ENCODE measurements around the gene SUFU. TPM values are rescaled to one million over a fixed set of nuclear protein-coding genes. Genes with fewer than 3 reads are reported as not detected.

SUFU gene
- polyA plus RNA-seq, 1 experiment, result 8.5 TPM

DNA sequence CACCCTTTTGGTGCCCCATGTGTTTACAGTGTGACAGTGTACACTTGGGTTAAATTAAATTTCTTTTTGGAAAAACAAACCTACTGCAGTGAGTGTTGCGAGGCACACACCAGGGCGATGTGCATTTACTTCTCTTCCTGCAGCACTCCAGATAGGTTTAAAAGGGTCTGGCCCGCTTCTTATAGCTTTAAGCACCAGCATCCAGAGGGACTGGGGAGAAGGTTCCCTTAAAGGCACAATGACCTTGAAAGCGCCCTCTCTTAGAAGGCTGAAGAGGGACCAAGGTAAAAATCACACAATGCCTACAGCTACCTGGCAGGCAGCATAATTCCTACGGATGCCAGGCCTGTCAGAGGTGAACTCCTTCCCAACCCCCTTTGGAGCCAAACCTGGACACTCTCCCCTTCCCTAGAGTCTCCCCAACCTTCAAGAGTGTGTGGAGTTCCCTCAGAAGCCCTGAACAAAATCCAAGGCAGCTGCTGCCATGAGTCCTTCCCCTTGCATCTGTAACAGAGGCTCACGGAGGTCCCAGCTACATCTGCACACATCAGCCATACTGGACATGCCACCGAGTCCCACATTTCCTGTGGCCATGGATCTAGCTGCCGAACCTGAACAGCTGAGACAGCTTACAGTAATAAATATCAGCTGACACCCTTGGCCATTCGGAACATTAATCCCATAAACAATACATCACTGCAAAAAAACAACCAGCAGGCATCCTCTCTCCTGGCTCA lies 173.7 kb downstream of the SUFU start:
- DNase-seq (ENCODE audit: low read depth), result no peak
- Histone ChIP-seq H3K36me3 (ENCODE audit: control insufficient read depth, insufficient read depth, low read length) (no peaks in the 10 kb centered on the region; the same call in 1 of the 2 replicates), H3K27me3 (ENCODE audit: control insufficient read depth, insufficient read depth, low read length) (no peaks in the 10 kb centered on the region), H3K4me3 (ENCODE audit: low read depth, low read length) (no peak overlapping the region)
- ChIA-PET CTCF (interaction anchor here (0.9 to 8.2 kb wide), 18 partner anchors 9 to 224 kb away, joined by 3 to 72 read pairs (median 8); partner anchors contain the start of genes ACTR1A, ARL3, SFXN2 and SUFU), POLR2A (interaction anchor here (1.0 kb wide), 1 partner anchor 33 kb away, joined by 4 read pairs; no protein-coding TSS in a partner anchor)
- TF ChIP-seq, protein P1, sequence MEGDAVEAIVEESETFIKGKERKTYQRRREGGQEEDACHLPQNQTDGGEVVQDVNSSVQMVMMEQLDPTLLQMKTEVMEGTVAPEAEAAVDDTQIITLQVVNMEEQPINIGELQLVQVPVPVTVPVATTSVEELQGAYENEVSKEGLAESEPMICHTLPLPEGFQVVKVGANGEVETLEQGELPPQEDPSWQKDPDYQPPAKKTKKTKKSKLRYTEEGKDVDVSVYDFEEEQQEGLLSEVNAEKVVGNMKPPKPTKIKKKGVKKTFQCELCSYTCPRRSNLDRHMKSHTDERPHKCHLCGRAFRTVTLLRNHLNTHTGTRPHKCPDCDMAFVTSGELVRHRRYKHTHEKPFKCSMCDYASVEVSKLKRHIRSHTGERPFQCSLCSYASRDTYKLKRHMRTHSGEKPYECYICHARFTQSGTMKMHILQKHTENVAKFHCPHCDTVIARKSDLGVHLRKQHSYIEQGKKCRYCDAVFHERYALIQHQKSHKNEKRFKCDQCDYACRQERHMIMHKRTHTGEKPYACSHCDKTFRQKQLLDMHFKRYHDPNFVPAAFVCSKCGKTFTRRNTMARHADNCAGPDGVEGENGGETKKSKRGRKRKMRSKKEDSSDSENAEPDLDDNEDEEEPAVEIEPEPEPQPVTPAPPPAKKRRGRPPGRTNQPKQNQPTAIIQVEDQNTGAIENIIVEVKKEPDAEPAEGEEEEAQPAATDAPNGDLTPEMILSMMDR (IDR thresholded peaks at IDR 0.05; ENCODE audit: insufficient read depth, low read depth, low read length), result no peak

DNA sequence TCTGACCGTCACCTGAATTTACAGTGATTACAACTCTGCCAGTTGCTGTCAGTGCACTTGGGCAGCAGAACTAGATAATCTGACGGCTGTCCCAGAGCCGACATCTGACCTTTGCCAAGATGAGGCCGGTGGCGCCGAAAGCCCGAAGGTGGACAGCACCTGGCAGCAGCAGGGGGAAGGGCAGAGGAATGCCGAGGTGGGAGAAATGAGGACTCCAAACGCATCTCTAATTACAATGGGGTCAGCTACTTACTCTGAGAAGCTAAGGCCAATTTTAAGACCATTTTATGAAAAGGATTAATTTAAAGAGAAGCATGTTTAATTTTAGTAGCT lies 174.3 kb downstream of the SUFU start:
- TF ChIP-seq, protein P1 (IDR thresholded peaks at IDR 0.05; ENCODE audit: insufficient read depth, low read depth, low read length), result no peak
- ChIA-PET POLR2A (no interaction called here), CTCF (interaction anchor here (0.9 to 8.2 kb wide), 21 partner anchors 9 to 223 kb away, joined by 3 to 72 read pairs (median 6); partner anchors contain the start of genes ACTR1A, ARL3, SFXN2 and SUFU)

DNA sequence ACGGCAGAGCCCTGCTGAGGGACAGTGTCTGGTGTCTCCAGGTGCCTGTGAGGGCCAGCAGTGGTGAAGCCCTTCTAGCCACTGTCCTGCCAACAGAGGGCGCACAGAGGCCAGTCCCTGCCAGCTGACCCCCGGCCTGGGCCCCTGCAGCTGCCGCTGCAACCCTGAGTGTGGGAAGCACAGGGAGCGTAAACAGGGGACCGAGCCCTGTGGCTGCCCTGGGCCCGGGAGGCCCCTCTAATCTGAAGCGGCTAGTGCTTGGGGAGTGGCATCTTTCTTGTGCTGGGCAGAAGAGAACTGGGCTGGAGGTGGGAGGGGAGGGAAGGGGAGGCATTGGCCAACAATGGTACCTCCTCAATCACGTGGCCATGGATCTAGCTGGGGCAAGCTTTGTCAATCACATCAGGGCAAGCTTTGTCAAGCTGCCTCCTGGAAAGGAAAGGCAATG lies 175.1 kb downstream of the SUFU start:
- DNase-seq (ENCODE audit: low read depth), result no peak
- TF ChIP-seq, protein P1 (IDR thresholded peaks at IDR 0.05; ENCODE audit: insufficient read depth, low read depth, low read length), result peak; percentile 86

More for the DNA sequence above, 174.3 kb downstream of the SUFU start:
- no peak overlapping the region for H3K4me3 ChIP-seq (ENCODE audit: low read depth, low read length)
- no peak for DNase-seq (ENCODE audit: low read depth)
- no peaks in the 10 kb centered on the region; the same call in 1 of the 2 replicates for H3K36me3 ChIP-seq (ENCODE audit: control insufficient read depth, insufficient read depth, low read length)
- no peaks in the 10 kb centered on the region for H3K27me3 ChIP-seq (ENCODE audit: control insufficient read depth, insufficient read depth, low read length)

DNA sequence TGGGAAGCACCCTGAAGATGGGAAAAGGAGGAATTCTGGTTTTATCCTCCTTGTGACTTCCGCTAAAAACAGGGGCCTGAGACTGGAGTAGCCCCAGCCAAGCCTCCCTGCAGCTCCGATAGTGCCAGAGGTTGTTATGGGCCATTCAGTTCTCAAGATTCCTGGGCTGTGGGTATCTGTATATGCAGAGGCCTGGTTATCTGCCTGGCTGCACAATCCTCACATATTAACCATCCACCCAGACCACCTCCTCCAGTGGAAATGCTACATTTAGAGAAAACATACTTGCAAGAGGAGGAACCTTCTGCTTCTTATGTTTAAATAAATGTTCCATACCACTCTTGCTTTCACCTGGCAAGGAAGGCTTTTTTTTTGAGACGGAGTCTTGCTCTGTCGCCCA lies 175.8 kb downstream of the SUFU start:
- no peak overlapping the region for H3K4me3 ChIP-seq (ENCODE audit: low read depth, low read length)
- ChIA-PET POLR2A (no interaction called here), CTCF (interaction anchor here (0.9 to 8.2 kb wide), 12 partner anchors 11 to 96 kb away, joined by 3 to 72 read pairs (median 5); partner anchors contain the start of genes ARL3, SFXN2 and TRIM8)
- TF ChIP-seq, protein P1 (IDR thresholded peaks at IDR 0.05; ENCODE audit: insufficient read depth, low read depth, low read length), result no peak
- DNase-seq (ENCODE audit: low read depth), result no peak
- H3K36me3 ChIP-seq (ENCODE audit: control insufficient read depth, insufficient read depth, low read length), result no peaks in the 10 kb centered on the region; the same call in 1 of the 2 replicates
- H3K27me3 ChIP-seq (ENCODE audit: control insufficient read depth, insufficient read depth, low read length), result no peaks in the 10 kb centered on the region

More for the DNA sequence above, 175.1 kb downstream of the SUFU start:
- ChIA-PET POLR2A (no interaction called here), CTCF (interaction anchor here (0.9 to 8.2 kb wide), 21 partner anchors 9 to 175 kb away, joined by 3 to 72 read pairs (median 5); partner anchors contain the start of genes ACTR1A, ARL3, SFXN2 and SUFU)
- Histone ChIP-seq H3K27me3 (ENCODE audit: control insufficient read depth, insufficient read depth, low read length) (no peaks in the 10 kb centered on the region), H3K4me3 (ENCODE audit: low read depth, low read length) (no peak overlapping the region), H3K36me3 (ENCODE audit: control insufficient read depth, insufficient read depth, low read length) (no peaks in the 10 kb centered on the region; the same call in 1 of the 2 replicates)

DNA sequence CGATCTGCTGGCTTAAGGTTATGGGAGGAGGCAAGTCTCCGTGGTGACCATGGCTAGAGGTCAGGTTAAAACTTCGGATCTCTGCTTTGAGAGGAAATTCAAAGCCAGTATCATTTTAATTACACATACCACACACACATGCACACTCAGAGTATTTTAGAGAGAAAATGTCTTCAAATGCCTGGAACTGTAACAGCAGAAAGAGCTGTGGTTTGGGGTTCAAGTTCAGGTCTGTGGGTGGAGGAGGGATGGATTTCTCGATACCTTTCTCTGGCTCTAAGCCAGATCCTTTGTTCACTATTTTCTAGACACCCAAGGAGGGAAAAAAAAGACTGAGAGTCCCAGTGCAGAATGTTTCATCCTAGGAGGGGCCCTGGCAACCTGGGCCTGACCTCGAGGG lies 177.9 kb downstream of the SUFU start:
- ChIA-PET POLR2A (no interaction called here), CTCF (interaction anchor here (5.6 kb wide), 1 partner anchor 10 kb away, joined by 34 read pairs; no protein-coding TSS in a partner anchor)

More for the DNA sequence above, 177.9 kb downstream of the SUFU start:
- TF ChIP-seq, protein P1 (IDR thresholded peaks at IDR 0.05; ENCODE audit: insufficient read depth, low read depth, low read length), result no peak
- H3K36me3 ChIP-seq (ENCODE audit: control insufficient read depth, insufficient read depth, low read length), result peaks cover 3% of the 10 kb centered on the region
- DNase-seq (ENCODE audit: low read depth), result no peak
- H3K27me3 ChIP-seq (ENCODE audit: control insufficient read depth, insufficient read depth, low read length), result no peaks in the 10 kb centered on the region
- no peak overlapping the region for H3K4me3 ChIP-seq (ENCODE audit: low read depth, low read length)

Measured in BJ (cell line).